Fibroblast of peridontal ligament (primary cell): ENCODE measurements around the gene YPEL1.

Source experiments
- DNase-seq: peaks from one replicate; pipeline ENCODE4 v3.0.0-alpha.2; 2010; ENCODE audit errors: extremely low read depth

YPEL1 gene, protein sequence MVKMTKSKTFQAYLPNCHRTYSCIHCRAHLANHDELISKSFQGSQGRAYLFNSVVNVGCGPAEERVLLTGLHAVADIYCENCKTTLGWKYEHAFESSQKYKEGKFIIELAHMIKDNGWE

DNA sequence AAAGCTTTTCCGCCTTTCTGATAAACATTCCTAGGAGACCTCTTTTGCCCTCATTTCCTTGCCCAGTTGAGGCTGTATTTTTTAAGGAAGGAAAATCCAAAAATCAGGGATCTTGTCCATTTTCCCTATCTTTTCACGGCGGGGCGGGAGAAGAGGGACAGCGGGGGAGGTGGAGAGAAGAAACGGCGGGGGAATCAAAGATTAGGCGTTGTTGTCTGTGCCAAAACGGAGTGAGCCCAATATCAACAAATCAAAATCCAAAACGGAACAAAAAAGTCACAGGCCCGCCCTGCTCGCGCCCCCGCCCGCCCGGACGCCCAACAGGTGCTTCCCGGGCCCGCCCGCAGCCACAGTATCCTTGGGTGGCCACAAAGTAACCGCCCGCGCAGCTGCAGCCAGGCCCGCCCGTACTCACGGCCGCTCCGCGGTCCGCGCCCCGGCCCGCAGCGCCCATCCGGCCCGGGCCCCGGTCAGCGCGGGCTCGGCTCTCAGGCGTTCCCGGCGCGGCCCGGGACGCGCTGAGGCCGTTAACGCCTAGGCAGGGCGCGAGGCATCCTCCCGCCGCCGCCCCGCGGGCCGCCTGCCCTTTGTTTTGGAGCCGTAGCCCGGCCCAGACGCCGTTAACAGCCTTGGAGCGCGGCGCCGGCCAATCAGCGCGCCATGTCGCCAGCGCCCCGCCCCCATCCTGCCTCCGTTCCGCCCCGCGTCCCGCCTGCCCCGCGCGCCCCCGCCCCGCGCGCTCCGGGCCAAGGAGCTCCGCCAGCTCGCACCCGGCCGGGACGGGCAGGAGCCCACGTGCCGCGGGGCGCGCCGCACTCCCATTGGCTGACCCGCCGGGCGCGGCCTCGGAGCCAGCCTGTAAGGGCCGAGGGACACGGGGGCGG, at the start of gene YPEL1:
TSS of gene YPEL1 (minus strand) at position 595 of the 884 bp plus-strand sequence. CDS start 25,050 bp downstream, outside the sequence.
- peak; percentile 88 for DNase-seq

DNA sequence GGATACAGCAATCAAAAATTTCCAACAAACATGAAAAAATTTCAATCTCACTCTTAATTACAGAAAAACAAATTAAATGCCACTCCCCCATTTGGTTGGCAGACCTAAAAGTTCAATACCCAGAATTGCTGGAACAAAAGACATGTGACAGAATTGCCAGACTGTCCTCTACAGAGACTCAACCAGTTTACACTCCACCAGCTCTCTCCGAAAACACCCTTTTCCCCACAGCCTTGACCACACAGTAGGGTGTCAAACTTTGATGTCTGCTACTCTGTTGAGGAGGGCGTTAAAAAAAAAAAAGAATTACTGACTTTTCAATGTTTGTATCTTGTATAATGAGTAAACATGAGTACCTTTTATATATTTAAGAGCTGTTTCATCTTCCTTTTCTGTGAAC, 44.7 kb upstream of the YPEL1 start:
- no peak for DNase-seq

DNA sequence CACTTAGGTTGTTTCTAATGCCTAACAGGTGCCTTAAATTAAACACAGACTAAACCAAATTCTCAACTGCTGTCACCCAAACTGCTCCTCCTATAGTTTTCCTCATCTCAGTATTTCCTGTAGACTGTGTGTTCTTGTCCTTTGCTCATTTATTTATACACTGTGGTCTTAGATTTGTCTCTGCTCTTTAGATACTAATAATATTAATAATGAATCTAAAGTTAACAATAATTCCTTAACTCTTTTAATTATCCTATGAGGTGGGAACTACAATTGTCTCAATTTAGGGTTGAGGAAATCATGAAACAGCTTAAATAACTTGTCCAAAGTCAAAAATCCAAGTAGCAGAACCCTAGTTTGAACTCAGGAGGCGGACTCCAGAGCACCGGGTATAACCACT, 43.9 kb upstream of the YPEL1 start:
- no peak for DNase-seq

DNA sequence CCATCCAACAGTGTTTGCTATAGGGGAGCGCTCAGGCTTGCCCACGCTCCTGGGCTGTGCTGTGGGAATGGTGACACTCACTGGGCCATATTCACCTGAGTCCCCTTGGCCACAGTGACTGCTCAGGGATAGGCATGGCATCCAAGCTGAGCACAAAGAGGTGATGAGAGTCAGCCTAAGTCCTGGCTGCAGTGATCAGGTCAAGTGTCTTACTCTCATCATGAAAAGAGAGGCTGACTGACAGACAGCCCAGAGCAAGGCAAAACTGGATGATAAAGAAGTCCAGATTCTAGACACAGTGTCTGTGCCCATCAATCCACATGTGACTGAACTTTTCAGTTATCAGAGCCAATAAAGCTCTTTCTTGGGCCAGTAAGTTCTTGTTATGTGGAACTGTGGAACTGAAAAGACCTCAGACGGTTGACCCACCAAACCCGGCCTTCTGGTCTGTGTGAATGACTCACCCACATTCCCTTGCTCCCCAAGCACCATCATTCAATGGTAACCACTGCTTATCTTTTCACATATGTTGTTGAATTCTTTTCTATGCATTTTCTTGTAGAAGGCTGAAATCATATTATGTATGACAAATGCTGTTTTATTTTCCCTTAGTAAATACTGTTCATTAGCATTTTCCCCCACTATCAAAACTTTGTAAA, 43.2 kb upstream of the YPEL1 start:
- DNase-seq, result peak; percentile 78

DNA sequence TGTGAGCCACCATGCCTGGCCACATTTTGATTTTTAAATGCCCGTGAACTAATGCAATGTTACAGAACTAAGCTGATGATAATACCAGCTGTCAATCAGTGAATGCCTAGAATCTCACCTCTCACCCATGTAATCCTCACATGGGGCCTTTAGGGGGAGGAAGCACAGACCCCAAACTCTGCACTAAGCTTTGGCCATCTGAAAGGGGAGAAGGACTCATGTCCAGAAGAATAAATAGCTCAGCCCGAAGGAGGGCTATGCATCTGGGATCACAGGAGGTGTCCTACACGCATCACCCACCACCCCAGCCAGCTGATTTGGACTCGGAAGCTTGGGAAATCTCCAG, 36.0 kb upstream of the YPEL1 start:
- no peak for DNase-seq

DNA sequence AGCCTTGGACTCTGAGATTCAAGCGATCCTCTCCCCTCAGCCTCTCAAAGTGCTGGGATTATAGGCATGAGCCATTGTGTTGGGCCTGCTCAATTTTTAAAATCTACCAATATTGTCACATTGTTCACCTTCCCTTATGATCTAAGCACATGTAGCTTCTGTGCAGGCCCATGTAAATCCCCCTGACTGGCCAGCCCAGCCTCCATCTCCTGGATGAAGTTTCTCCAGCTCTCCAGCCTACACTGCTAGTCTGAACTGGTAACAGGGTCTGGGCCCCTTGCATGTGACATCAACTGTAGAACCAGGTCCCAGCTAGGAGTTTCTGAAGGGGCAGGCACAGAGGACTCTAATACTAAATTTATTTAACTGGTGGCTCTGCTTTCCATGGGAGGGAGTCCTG, 32.8 kb upstream of the YPEL1 start:
- DNase-seq, result no peak

DNA sequence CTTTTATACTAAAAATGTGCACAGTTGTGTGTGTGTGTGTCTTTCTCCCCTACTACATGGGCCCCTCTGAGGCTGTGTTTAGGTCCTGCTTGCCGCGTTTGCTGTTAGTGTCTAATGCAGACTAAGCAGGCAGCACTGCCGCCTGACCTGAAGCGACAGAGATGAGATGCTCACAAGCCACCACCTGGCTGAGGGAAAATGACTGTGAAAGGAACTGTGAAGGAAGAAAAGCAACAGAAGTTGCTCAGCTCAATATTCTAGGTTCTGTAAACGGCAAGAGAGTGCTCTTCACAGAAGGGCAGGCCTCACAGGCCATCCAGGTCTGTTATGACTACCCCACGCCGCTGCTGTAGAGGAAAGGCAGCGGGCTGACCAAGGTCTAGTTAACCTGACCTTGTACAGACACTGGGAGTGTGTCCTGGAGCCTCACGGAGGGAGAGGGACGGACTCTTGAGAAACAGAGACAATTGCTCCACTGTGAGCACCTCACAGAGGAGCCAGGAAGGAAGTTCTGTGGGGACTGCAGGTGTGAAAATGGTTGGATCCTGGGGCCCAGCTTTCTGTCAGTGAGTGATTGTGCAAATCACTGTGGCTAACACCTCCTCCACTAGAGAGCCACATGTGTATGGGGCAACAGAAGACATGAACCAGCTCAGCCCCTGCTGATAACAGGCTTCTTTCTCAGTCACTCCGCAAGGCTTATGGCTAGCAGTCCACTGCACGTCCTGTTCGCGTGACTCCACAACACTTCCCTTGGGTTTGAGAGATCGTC, 31.3 kb upstream of the YPEL1 start:
- no peak for DNase-seq

DNA sequence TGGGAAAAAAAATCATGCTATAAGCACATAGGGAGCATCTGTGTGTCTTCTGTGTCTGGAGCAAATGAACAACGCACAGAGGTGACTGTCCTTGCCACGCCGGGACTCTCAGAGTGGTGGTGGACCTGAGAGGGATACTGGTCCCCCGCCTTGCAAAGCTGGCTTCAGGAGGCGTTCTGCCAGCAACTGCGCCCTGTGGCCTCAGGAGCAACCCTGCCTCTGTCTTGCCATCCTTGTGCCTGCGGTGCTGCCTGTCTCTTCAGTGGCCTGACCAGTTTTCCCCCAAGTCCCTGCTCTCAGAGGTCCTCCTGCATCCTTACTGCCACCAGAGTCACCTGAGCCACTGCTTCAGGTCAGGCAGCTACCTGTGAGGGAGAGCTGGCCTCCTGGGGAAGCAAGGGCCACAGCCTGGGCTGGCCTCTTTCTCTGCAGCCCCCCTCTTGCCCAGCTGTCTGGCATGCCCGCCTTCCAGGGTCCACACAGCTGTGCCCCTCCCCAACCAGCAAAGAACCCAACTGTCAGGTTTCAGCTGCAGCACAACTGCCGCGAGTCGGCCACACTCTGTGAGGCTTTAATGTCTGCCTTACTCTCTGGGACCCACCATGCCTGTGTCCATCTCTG, 30.4 kb upstream of the YPEL1 start:
- no peak for DNase-seq

DNA sequence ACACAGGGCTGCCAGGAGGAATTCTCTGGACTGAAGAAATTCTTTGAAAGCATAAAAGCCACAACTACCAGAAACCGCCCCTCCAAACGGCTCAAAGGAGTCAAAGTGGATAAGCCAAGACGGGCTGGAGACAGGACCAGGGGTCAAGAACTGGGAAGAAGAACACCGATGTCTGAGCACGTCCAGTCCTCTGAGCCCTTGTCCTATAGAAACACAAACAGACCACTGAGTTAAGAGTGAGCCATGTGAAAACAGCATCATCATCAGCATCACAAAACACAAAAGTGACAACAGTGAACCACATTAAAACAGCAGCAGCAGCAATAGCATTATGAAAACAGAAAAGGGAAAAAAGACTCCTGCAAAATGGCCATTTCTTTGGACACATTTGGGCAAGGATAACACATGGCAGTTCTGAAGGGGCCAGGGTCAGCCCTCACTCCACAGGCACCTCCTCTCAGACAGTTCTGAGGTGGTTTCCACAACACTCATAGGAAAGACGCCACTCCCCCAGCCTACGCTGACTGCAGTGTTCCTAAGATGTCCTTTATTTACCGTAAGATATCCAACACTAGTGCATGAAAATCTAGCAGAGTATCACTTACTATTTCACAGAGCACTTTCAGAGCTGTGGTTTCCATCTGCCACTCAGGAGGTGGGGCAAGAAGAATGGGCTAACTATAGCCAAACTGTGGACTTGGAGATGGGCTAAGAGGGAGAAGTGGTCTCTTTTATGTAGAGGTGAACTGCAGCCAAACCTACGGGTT, 28.6 kb upstream of the YPEL1 start:
- no peak for DNase-seq

DNA sequence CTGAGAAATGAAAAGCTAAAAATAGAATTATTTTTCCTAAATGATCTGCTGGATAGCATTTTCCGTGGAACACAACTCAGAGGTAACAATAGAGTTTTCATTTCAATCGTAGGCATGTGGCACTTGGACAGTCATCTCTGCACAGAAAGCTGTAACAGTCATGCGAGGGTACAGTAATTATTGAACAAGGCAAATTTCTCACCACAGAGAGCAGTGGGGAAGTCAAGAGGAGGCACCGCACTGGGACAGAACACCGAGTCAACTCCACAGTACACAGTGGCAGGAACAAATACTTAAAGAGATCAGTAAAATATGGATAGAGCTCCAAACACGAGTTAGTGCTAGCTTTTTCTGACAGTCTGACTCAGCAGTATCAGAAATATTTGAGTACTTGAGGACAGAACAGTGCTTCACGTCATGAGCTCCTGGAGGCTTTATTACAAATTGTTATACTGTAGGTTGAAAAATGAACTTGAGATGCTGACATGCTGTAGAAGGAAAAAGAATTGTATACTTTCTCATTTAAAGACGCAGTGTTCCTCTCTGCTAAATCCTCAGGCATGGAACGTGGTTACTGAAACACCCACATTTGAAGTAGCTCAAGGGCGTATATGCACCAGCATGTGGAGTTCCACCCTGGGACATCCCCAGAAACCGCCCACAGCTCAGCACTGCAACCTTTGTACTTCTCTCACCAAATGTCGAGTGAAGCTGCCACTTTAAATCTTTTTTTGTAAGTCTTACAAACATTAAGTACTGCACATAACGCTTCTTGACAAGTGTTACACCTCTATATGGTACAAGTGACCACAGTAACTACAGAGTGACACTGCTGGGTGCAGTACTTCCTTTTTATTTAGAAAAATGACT, 27.4 kb upstream of the YPEL1 start:
- no peak for DNase-seq

DNA sequence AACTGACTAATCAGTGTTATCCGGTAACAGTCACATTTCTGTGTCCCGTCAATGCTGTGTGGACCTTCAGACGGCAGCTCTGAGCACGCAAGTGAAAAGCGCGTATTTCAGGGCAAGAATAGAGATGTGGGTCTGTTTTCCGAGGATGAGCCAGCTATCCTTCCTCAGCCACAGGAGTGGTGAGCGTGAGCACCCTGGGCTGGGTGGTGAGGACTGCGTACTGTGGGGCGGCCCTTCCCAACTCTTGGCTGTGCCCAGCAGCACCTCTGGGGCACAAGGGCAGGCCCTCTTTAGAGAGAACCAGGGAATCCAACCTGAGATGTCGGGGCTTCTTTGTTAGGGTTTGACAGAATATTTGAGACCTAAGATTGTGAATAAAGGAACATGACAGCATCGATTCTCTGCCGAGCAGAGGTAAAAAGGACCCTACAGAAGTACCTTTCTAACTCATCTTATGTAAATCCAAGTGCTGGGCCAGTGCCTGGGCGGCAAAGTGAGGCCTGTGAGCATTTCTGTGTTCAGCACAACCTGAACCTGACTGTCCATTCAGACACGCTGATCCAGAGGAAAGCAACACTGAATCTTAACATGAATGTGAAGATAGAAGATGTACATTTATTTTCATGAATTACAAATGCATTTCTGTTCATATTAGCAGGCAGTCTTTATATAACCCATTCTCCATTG, 26.5 kb upstream of the YPEL1 start:
- no peak for DNase-seq

DNA sequence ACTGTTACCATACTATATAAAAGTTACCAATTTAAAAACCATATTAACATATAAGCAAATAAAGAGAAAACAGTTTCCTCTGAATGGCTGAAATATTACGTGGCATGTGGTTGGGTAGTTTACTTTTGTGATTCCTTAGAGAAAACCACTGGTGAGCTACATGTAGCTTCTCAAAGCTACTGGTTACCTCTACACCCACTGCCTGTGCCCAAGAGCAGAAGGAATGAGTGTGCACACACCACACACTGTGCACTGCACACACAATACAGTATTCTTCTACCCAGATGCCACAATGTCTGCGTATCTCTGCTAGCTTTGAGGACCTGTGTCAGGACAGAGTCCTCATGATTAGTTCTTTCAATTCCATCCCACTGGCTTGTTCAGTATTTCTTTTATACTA, 25.5 kb upstream of the YPEL1 start:
- peak; percentile 77 for DNase-seq

DNA sequence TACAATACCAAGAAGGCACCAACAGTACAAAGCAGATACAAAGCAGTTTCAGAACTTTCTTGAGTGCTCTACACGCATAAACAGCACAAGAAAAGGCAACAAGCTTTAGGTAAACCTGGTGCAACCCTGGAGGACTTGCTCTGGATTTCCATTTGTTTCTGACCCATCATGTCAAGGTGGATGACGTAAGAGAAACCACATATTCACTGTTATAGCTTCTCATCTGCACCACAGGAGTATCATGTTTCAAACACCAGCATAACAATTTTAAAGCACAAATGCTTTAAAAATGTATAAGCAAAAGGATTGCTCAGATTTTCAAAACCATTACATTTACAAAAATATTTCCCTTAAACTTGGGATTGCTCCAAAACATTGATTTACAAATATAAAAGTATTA, 25.0 kb upstream of the YPEL1 start:
- DNase-seq, result peak; percentile 93

DNA sequence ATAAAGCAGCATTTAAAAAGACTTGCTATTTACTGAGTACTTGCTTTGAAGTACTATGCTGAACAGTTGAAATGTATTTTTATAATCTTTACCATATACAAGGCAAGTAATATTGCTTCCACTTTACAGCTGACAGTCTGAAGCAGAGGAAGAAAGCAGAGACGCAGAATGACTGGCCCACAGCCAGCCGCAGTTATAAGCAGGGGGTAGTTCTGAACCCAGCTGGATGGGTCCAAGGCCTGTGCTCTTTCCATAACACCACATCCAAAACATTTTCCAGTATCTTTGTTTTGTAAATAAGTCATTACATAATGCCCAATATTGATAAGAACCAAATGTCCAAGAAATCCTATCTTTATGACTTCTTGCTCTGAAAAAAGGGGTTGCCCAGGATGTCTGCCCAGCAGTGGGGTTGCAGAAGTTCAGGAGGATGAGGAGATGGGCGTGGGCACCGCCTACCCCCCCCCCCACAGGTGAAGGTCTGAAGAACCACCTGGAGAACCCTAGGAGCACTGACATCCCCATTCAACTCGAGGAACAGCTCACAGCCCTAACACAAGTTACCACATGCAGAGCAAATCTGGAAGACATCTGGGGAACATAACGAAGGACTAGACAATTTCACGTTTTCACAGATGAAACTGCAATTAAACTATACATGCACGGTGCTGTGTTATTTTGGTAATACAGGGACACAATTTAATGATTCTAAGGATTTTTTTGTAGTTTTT, 24.2 kb upstream of the YPEL1 start:
- no peak for DNase-seq

DNA sequence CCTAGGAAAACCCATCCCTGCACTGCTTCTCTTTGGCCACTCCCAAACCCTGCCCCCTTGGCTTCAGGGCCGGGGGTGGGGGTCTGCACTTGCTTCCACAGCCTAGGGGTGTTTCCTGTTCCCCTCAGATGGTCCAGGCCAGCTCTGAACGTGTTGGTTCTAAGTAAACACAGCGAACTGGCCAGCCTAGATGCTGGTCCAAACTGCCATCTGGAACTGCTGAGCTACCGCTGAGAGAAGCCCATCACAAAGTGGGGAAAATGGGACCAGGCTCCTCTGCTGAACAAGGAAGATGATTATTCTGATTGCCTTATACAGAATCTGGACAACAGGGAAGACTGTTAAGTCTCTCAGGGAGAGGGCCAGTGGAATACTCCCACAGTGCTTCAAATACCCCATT, 23.5 kb upstream of the YPEL1 start:
- no peak for DNase-seq

DNA sequence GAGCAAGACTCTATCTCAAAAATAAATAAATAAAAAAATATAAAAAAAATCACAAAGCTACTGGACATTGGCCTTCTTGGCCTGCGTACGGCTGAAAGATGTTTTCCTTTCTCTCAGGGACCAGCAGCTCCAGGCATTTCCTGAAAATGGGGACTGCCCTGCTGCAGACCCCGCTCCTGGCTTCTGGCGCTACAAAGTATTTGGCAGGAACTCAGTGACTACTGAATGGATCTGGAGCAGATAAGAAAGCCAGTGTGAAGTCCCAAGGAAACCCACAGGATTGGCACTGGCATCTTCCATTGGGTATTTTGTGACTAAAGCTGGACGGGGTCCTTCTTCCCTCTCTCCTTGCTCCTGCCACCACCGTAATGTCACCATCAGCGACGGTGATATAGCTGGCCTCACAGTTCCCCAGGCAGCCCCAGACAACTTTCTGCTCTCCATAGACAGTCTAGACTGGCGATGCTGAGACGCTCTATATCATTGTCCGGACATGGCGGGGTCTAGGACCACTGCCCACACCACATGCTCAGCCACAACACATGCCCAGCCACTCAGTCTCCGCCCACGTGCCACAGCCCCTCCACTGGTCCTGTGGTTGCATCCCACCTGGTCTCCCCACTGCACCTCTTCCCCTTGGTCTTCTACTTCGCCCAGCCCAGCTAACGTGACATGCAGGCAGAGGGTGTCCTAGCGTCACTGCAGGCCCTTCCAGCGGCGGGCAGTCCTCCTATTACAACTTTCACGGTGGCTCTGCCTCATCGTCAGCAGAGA, 22.7 kb upstream of the YPEL1 start:
- no peak for DNase-seq

DNA sequence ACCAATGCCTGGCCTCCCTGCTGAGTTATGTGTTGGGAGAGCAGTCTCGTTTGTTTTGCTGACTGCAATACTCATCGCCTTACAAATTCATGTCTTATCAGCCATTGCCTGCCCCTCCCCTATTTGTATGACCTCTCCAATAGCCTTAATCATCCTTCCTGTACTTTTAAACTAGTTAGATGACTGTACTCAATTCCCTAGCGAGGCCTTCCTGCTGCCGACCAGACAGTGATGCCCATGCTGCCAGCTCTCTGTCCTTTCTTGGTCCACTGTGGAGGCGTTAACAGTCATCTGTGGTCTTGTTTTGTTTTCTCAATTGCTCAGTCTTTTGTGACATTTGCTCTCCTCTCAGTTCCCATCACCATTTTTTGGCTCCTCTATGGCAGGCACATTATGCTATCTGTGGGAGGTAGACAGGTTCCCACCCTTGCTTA, 20.3 kb upstream of the YPEL1 start:
- DNase-seq, result peak; percentile 51

DNA sequence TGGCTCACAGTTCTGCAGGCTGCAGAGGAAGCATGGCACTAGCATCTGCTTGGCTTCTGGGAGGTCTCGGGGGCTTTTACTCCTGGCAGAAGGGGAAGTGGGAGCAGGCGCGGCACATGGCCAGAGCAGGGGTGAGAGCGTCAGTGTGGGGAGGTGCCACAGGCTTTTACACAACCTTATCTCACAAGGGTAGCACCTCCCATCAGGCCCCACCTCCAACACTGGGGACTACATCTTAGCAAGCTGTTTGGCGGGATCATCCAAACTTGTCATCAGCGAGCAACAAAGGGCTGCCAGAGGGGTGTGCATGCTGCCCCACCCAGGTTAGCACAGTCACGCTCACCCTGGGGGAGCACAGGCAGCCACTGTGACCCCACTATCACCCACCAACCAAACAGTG, 18.9 kb upstream of the YPEL1 start:
- no peak for DNase-seq
